ENCODE data around the gene OOSP2.

- TF ChIP-seq CTCF (conservative IDR thresholded peaks at IDR 0.05; ENCODE audit: low read depth, low read length) (no peak), EZH2 (IDR thresholded peaks at IDR 0.05; ENCODE audit: borderline replicate concordance, low read depth, low read length, poor library complexity, severe bottlenecking) (no peak)
Observed at GRCh38 chr11:60064111-60064510, 23.9 kb downstream of the OOSP2 start.
